Measurements from ENCODE around the gene NCOA3.
"Not testable (repeated sequence)": the region's sequence is repeated elsewhere in the genome, so short reads cannot be mapped to it uniquely, and the experiment has no call there.

NCOA3 gene

GRCh38 chr20:47468290-47469050 lies 33.2 kb upstream of the NCOA3 start:
- DNase-seq: no peak

DNA sequence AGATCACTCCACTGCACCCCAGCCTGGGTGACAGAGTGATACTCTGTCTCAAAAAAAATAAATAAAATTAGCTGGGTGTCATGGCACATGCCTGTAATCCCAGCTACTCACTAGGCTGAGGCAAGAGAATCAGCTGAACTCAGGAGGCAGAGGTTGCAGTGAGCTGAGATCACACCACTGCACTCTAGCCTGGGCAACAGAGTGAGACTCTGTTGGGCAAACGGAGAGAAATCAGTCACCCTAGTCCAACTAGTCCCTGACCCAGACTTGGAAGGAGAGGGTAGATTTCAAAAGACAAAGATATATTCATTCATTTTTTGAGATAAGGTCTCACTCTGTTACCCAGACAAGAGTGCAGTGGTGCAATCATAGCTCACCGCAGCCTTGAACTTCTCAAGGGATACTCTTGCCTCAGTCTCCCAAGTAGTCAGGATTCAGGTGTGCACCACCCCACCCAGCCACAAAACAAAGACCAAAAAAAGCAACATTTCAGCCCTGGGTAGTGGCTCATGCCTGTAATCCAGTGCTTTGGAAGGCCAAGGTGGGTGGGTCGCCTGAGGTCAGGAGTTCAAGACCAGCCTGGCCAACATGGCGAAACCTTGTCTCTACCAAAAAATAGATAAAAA lies 26.2 kb upstream of the NCOA3 start:
- no peak for DNase-seq

- DNase-seq: no peak
These were observed 25.2 kb upstream of the NCOA3 start for GRCh38 chr20:47476452-47476851.

GRCh38 chr20:47479093-47479492 lies 22.6 kb upstream of the NCOA3 start:
- DNase-seq: no peak

DNA sequence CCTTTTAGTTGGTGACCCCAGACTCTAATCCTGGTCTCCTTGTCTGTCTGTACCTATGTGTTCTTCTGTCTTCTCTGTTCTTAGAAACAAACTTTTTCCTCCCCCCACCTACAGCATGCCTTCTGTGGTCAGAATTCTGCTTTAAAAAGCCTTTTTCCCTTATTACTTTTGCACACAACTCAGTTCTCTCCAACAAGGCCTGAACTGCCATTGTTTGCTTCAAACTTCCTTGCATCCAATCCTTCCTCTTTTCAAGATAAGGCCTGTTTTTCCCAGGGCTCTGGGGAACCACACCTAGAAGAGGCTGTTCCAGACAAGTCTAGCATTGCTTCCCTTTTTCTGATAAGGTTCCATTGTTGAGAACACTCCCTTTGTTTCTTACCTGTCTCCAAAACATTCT lies 22.2 kb upstream of the NCOA3 start:
- no peak for DNase-seq

DNA sequence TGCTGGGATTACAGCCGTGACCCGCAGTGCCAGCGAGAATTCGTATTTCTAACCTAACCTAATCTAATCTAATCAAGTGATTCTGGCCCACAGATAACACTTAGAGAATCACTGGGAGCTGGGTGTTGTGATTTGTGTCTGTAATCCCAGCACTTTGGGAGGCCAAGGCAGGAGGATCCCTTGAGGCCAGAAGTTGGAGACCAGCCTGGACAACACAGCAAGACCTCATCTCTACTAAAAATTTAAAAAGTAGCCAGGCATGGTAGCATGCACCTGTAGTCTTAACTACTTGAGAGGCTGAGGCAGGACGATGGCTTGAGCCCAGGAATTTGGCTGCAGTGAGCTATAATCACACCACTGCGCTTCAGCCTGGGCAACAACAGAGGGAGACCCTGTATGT lies 21.4 kb upstream of the NCOA3 start:
- DNase-seq: no peak

GRCh38 chr20:47480705-47481104 lies 21.0 kb upstream of the NCOA3 start:
- DNase-seq: no peak

GRCh38 chr20:47481330-47482216 lies 20.1 kb upstream of the NCOA3 start:
- DNase-seq: no peak

DNA sequence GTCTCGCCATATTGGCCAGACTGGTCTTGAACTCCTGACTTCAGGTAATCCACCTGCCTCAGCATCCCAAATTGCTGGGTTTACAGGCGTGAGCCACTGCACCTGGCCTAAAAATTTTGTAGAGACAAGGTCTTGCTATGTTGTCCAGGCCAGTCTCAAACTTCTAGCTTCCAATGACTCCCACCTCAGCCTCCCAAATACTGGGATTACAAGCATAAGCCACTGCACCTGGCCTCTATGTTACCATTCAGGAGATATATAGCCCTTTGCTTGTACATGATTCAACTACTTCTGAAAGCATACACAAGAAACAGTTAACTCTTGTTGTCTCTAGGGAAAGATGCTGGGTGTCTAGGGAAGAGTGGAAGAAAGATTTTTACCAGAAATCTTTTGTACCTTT lies 19.0 kb upstream of the NCOA3 start:
- no peak for DNase-seq

DNA sequence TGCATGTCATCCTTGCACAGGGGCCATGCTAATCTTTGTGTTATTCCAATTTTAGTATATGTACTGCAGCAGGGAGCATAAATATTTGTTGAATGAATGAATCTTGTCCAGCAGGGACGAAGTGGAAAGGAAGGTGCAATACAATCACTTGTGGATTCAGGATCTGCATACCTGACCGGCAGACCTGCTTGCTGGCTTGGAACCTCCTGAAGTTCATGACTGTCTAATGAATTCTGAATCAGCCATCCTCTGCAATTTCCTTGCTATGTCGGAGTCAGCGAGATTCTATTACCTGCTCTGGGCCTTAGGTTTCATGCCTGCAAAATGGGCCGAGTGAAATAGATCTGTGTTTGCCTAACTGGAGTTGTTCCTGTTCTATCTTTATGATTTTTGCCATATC lies 17.4 kb upstream of the NCOA3 start:
- no peak for DNase-seq

- peak; percentile 36 for DNase-seq
These were observed 14.3 kb upstream of the NCOA3 start for GRCh38 chr20:47487175-47487917.

- DNase-seq: peak; percentile 28
These were observed 12.2 kb upstream of the NCOA3 start for GRCh38 chr20:47489448-47489872.

GRCh38 chr20:47490795-47491194 lies 10.9 kb upstream of the NCOA3 start:
- DNase-seq: no peak

DNA sequence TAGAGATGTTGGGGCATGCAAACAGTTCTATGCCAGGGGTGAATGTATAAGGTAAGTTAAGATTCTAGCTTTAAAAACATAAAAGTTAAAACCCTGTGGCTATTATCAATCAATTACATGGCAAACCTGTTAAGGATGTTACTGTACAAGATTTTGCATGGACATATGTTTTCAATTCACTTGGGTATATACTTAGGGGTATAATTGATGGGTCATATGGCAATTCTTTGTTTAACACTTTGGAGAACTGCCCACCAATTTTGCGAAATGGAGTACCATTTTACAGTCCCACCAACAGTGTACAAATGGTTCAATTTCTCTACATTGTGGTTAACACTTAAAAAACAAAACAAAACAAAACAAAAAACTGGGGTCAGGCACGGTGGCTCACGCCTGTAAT lies 9.4 kb upstream of the NCOA3 start:
- no peak for DNase-seq

GRCh38 chr20:47493175-47493962 lies 8.3 kb upstream of the NCOA3 start:
- peak; percentile 11 for DNase-seq

DNA sequence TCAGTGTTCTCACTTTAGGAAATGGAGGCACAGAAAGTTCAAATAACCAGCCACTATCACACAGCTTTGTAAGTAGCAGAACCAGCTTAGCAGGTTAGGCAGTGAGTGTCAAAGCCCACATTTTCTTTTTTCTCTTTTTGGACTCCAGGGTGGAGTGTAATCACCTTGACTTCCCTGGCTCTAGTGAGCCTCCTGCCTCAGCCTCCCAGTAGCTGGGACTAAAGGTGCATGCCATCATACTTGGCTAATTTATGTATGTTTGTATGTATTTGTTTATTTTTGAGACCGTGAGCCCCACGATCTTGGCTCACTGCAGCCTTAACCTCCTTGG lies 7.8 kb upstream of the NCOA3 start:
- no peak for DNase-seq

- not testable (repeated sequence) for DNase-seq
These were observed 7.1 kb upstream of the NCOA3 start for GRCh38 chr20:47494606-47495005.

GRCh38 chr20:47496118-47496517 lies 5.6 kb upstream of the NCOA3 start:
- no peak for DNase-seq

- no peak for DNase-seq
These were observed 3.1 kb upstream of the NCOA3 start for GRCh38 chr20:47498606-47499005.

DNA sequence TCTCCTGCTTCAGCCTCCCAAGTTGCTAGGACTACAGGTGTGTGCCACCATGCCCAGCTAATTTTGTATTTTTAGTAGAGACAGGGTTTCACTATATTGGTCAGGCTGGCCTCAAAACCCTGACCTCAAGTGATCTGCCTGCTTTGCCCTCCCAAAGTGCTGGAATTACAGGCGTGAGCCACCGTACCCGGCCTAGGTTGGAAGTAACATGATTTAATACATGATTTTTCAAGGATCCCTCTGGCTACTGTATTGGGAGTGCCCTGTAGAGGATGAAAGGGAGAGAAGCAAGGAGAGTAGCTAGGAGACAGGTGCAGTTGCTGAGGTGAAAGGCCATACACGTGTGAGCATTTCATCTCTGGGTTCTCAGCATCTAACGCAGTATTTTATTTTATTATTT lies 2.6 kb upstream of the NCOA3 start:
- DNase-seq: no peak

DNA sequence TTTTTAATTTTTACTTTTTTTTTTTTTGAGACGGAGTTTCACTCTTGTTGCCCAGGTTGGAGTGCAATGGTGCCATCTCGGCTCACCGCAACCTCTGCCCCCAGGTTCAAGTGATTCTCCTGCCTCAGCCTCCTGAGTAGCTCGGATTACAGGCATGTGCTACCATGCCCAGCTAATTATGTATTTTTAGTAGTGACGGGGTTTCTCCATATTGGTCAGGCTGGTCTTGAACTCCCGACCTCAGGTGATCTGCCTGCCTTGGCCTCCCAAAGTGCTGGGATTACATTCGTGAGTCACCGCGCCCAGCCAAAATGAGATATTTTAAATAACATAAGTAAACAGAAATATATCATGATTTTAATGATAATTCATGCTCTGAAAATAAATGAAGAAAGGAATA lies 1.6 kb upstream of the NCOA3 start:
- DNase-seq: not testable (repeated sequence)

GRCh38 chr20:47500554-47500953 lies 1.1 kb upstream of the NCOA3 start:
- DNase-seq: no peak

Measured in effector CD4-positive, alpha-beta T cell (primary cell).